Lower leg skin (tissue), 4 donors: ENCODE data around the gene UNC45A. TPM values are rescaled to one million over a fixed set of nuclear protein-coding genes. Genes with fewer than 3 reads are reported as not detected.
"Not testable (repeated sequence)": the region's sequence is repeated elsewhere in the genome, so short reads cannot be mapped to it uniquely, and the experiment has no call there.

Experiments
- DNase-seq, 2 donors: peaks; one replicate each; pipeline ENCODE4 v3.0.0-alpha.2; 2019; ENCODE audit warnings: low spot score in 2 of 2
- H3K4me3 ChIP-seq: fragments of 200-600 bp; sonication (generic); 2 replicates; pipeline ENCODE4 v1.5.1; 2017; ENCODE audit warnings: mild to moderate bottlenecking, low read depth; ENCODE audit not compliant: poor library complexity, severe bottlenecking
- POLR2A ChIP-seq, 2 donors: fragments of 450-650 bp; IDR thresholded peaks; one replicate each; pipeline ENCODE4 v1.6.1; 2016 to 2017; ENCODE audit warnings: antibody characterized with exemption in 2 of 2, mild to moderate bottlenecking in 1 of 2, moderate library complexity in 1 of 2
- WGBS, 2 donors: methylation state at CpG; one replicate each; pipeline ENCODE4 v1.1.5; 2018; 5-methylcytosine and 5-hydroxymethylcytosine counted together
- intact Hi-C: fragments of 100-400 bp; cut with DNase I; formaldehyde crosslinking; loops from one replicate; pipeline ENCODE4 v1.15.0; 2023; ENCODE audit warnings: low total_unique reads
- total RNA-seq, 4 donors: library from RNA; depleted of rRNA; stranded (reverse); fragments of >200 nt; gene quantifications; one replicate each; pipeline ENCODE4 v1.1.0, GENCODE V29; 2016
- TF ChIP-seq, protein P1 (sequence below), 3 donors: fragments of 450-650 bp; IDR thresholded peaks; one replicate each; pipeline ENCODE4 v1.5.1; 2016; ENCODE audit warnings: antibody characterized with exemption in 3 of 3, mild to moderate bottlenecking in 3 of 3, moderate library complexity in 2 of 3

UNC45A gene
- total RNA-seq, 4 donors from 2014 or later = 56.5 to 79.1 (median 68.2) TPM

DNA sequence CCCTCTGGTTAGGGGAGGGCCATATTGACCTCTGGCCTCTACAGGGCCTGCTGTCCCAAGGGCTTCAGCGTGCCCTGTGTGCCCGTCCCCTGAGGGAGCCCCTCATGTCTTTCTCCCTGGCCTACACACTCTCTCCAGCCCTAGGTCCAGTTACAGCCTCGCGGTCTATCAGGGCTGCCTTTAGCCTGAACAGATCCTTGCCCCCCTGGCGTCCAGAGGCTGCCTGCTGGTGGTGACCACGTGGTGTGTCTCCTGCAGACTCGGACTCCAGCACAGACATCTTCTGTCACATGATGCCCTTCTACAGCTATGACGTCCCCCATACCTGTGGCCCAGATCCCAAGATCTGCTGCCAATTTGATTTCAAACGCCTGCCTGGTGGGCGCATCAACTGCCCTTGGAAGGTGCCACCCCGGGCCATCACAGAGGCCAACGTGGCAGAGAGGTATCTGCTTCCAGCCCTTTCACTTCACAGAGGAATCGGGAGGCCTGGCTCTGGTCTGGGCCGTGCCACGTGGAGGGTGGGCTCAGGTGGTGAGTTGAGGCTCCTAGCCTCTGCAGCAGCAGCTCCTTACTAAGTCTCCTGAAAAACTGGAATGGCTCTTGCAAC lies 27.9 kb upstream of the UNC45A start:
- WGBS, 2 donors = 77 to 87% methylated on average over 15 of the region's 15 CpGs
- TF ChIP-seq, protein P1, sequence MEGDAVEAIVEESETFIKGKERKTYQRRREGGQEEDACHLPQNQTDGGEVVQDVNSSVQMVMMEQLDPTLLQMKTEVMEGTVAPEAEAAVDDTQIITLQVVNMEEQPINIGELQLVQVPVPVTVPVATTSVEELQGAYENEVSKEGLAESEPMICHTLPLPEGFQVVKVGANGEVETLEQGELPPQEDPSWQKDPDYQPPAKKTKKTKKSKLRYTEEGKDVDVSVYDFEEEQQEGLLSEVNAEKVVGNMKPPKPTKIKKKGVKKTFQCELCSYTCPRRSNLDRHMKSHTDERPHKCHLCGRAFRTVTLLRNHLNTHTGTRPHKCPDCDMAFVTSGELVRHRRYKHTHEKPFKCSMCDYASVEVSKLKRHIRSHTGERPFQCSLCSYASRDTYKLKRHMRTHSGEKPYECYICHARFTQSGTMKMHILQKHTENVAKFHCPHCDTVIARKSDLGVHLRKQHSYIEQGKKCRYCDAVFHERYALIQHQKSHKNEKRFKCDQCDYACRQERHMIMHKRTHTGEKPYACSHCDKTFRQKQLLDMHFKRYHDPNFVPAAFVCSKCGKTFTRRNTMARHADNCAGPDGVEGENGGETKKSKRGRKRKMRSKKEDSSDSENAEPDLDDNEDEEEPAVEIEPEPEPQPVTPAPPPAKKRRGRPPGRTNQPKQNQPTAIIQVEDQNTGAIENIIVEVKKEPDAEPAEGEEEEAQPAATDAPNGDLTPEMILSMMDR (IDR thresholded peaks at IDR 0.05) = no peak
- no peak for TF ChIP-seq POLR2A (IDR thresholded peaks at IDR 0.05)
- no peak overlapping the region for H3K4me3 ChIP-seq
- no peak for DNase-seq
- intact Hi-C loops = no loop called here

DNA sequence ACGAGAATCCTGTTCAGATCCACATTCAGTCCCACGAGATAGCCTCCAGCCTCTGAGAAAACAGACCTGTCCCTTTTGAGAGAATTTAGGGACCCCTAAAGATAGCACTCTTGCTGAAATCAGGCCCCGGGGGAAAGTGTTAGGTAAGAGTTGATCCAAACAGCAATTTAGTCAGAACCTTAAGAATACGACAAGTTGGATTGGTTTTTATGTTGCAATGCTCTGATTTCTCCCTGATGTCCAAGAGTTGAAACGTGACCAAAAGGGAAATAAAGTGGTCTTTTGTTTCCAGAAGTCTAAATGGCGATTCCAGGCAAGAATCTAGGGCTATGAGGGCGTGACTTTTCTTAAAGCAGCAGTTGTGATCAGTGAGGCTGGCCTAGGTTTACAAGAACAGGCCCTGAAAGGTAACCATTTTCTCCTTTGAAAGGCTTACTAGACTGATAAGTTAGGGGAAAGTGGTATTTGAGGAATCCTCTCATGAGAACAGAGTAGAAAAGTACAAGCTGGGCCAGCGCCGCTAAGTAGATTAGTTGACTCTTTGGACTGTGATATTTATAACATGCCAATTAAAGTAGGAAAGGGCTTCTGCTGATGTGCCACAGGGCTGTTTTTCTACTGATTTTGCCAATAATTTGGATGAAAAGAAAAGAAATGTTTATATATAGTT lies 27.1 kb upstream of the UNC45A start:
- no peak overlapping the region for H3K4me3 ChIP-seq
- no peak for TF ChIP-seq POLR2A (IDR thresholded peaks at IDR 0.05)
- TF ChIP-seq, protein P1 (IDR thresholded peaks at IDR 0.05) = no peak
- 73 to 82% methylated on average over 9 of the region's 9 CpGs for WGBS, 2 donors
- no peak for DNase-seq
- intact Hi-C loops = no loop called here

DNA sequence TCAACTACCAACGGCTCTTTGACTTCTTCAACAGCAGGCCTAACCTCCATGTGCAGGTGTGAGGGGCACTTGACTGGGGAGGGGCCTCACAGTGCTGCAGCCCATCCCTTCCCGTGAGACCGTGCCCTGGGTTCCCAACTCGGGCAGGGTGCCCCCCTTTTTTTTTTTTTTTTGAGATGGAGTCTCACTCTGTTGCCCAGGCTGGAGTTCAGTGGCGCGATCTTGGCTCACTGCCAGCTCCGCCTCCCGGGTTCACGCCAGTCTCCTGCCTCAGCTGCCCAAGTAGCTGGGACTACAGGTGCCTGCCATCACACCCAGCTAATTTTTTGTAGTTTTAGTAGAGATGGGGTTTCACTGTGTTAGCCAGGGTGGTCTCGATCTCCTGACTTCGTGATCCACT lies 25.6 kb upstream of the UNC45A start:
- H3K4me3 ChIP-seq, DNase-seq, intact Hi-C loops: not testable (repeated sequence)
- 69 to 87% methylated on average over 11 of the region's 11 CpGs for WGBS, 2 donors

DNA sequence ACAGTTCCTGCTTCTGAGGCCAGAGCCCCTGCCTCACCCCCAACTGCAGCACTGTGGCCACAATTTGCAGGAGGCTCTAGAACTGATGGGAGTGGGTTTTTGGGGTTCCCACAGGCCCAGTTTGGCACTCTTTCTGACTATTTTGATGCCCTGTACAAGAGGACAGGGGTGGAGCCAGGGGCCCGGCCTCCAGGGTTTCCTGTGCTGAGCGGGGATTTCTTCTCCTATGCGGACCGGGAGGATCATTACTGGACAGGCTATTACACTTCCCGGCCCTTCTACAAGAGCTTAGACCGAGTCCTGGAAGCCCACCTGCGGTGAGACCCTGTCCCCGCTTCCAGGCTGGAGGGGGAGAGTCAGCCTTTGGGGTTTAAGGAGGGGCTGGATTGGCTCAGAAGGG lies 25.1 kb upstream of the UNC45A start:
- DNase-seq = no peak
- H3K4me3 ChIP-seq = no peak overlapping the region
- TF ChIP-seq POLR2A (IDR thresholded peaks at IDR 0.05) = no peak
- TF ChIP-seq, protein P1 (IDR thresholded peaks at IDR 0.05) = no peak
- WGBS, 2 donors = 95 to 96% methylated on average over 8 of the region's 8 CpGs
- intact Hi-C loops = no loop called here

DNA sequence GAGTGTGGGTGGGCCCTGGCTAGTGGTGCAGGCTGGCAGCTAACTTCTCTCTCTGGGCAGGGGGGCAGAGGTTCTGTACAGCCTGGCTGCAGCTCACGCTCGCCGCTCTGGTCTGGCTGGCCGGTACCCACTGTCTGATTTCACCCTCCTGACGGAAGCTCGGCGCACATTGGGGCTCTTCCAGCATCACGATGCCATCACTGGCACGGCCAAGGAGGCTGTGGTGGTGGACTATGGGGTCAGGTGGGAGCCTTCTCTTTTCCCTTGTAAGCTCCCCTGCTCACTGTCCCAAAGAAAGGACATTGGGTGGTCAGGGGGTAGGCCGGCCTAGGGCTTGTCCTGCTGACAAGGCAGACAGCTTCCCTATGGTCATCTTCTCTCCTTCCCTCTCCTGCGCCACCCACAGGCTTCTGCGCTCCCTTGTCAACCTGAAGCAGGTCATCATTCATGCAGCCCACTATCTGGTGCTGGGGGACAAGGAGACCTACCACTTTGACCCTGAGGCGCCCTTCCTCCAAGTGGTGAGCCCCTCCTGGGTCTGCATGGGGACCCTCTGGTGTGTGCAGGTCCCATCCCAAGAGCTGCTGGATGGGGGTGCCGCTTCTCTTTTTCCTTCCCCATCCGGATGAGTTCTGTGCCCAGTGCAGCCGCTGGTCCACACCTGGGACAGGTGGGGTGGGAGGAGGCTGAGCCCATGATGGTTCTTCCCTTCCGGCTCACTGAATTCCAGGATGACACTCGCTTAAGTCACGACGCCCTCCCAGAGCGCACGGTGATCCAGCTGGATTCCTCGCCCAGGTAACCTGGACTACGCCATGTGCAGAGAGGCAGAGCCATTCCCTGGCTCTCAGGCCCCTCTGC lies 24.4 kb upstream of the UNC45A start:
- H3K4me3 ChIP-seq = no peak overlapping the region
- DNase-seq = no peak
- intact Hi-C loops = no loop called here
- TF ChIP-seq, protein P1 (IDR thresholded peaks at IDR 0.05) = no peak
- no peak for TF ChIP-seq POLR2A (IDR thresholded peaks at IDR 0.05)
- WGBS, 2 donors = 94 to 95% methylated on average over 22 to 24 of the region's 24 CpGs

DNA sequence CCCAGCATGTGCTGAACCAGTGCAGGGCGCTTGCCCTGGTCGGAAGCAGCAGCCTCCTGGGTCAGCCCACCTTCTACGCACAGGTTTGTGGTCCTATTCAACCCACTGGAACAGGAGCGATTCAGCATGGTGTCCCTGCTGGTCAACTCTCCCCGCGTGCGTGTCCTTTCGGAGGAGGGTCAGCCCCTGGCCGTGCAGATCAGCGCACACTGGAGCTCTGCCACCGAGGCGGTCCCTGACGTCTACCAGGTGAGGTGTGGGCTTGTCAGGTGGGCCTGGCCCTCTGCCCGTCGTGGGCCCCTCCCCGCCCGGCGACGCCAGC lies 23.8 kb upstream of the UNC45A start:
- intact Hi-C loops = no loop called here
- no peak overlapping the region for H3K4me3 ChIP-seq
- no peak for DNase-seq
- 84 to 92% methylated on average over 5 to 19 of the region's 19 CpGs for WGBS, 2 donors
- TF ChIP-seq, protein P1 (IDR thresholded peaks at IDR 0.05) = no peak
- no peak for TF ChIP-seq POLR2A (IDR thresholded peaks at IDR 0.05)
